Measurements from ENCODE around the gene FCMR. TPM values are rescaled to one million over a fixed set of nuclear protein-coding genes. Genes with fewer than 3 reads are reported as not detected.

The FCMR gene
- total RNA-seq, 1 donor from 2014 or later = not detected

DNA sequence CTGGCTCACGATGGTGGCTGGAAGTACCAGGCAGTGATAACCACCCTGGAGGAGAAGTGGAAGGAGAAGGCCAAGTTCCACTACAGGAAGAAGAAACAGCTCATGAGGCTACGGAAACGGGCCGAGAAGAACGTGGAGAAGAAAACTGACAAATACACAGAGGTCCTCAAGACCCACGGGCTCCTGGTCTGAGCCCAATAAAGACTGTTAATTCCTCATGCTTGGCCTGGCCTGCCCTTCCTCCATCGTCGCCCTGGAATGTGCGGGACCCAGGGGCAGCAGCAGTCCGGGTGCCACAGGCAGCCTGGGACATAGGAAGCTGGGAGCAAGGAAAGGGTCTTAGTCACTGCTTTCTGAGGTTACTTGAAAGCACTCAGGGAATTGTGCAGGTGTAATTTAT is 13.7 kb downstream of the FCMR start:
- peaks cover 4% of the 10 kb centered on the region for H3K4me1 Mint-ChIP-seq (ENCODE audit: low read depth)
- DNase-seq (ENCODE audit: low spot score, unreplicated experiment) = no peak
- peaks cover 83% of the 10 kb centered on the region for H3K27me3 Mint-ChIP-seq
- H3K4me3 Mint-ChIP-seq (ENCODE audit: low read depth) = peak overlapping the region; percentile 39
- no peaks in the 10 kb centered on the region for H3K36me3 Mint-ChIP-seq (ENCODE audit: insufficient read depth)
- H3K9me3 Mint-ChIP-seq (ENCODE audit: low read depth) = no peaks in the 10 kb centered on the region
- no peak overlapping the region for H3K27ac Mint-ChIP-seq
- TF ChIP-seq, protein P1, sequence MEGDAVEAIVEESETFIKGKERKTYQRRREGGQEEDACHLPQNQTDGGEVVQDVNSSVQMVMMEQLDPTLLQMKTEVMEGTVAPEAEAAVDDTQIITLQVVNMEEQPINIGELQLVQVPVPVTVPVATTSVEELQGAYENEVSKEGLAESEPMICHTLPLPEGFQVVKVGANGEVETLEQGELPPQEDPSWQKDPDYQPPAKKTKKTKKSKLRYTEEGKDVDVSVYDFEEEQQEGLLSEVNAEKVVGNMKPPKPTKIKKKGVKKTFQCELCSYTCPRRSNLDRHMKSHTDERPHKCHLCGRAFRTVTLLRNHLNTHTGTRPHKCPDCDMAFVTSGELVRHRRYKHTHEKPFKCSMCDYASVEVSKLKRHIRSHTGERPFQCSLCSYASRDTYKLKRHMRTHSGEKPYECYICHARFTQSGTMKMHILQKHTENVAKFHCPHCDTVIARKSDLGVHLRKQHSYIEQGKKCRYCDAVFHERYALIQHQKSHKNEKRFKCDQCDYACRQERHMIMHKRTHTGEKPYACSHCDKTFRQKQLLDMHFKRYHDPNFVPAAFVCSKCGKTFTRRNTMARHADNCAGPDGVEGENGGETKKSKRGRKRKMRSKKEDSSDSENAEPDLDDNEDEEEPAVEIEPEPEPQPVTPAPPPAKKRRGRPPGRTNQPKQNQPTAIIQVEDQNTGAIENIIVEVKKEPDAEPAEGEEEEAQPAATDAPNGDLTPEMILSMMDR (IDR thresholded peaks at IDR 0.05; ENCODE audit: unreplicated experiment) = no peak

DNA sequence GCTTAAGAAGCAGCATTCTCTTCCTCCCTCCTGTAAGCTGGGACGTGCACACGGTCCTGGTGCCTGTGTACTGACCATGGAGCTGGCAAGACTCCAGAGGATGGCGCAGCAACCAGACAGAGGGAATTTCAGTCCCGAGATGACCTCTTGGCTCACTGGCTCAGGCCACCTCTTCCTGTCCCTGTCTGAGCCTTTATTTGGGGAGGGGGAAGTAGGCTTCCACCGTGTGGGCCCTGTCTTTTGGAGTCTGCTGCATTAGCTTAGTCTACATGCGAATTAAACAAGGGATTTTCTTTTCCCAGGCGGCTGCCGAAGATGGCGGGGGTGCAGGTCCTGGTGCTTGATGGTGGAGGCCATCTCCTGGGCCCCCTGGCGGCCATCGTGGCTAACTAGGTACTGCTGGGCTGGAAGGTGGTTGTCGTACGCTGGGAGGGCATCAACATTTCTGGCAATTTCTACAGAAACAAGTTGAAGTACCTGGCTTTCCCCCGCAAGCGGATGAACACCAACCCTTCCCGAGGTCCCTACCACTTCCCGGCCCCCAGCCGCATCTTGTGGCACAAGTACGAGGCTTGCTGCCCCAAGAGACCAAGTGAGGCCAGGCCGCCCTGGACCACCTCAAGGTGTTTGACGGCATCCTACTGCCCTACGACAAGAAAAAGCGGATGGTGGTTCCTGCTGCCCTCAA is 14.3 kb downstream of the FCMR start:
- Mint-ChIP-seq H3K36me3 (ENCODE audit: insufficient read depth) (no peaks in the 10 kb centered on the region), H3K4me3 (ENCODE audit: low read depth) (peak overlapping the region; percentile 39), H3K4me1 (ENCODE audit: low read depth) (peaks cover 4% of the 10 kb centered on the region), H3K9me3 (ENCODE audit: low read depth) (no peaks in the 10 kb centered on the region), H3K27me3 (peaks cover 82% of the 10 kb centered on the region), H3K27ac (no peak overlapping the region)
- DNase-seq (ENCODE audit: low spot score, unreplicated experiment) = no peak
- TF ChIP-seq, protein P1 (IDR thresholded peaks at IDR 0.05; ENCODE audit: unreplicated experiment) = peak; percentile 38

DNA sequence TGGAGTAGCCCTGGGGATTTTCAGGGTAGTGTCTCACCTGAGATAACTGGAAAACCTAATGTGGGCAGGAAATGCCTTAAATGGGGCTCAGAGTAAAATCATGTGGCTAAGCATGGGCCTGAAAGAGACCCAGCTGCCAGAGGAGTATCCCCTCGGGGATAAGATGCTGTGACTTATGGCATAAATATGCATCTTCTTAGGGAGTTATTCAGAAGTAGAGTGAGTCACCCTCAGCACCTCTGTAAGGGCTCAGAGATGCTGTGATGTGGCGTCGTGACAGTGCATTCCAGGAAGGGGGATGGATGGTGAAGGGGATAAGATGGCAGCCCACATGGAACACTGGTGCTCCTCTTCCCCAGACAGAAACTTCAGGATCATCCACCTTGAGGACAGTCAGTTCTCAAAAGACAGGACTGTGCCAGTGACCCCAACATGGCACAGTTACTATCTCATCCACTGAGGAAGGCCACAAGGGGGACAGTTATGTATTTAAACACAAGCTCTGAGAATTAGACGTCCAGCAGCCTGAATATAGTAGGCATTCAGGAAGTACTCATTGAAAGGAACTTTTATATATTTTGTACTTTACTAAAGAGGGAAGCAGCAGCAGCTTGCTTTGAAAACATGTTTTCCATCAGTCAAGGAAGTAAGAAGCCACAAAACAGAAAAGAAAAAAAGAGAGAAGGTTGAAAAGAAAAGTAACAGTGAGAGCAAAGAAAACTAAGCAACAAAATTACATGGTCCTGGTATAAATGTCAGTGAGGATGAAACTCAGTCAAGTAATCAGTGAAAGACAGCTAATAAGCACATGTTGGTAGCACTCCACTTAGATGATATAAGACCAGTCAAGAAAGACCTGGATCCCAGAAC is 16.2 kb downstream of the FCMR start:
- Mint-ChIP-seq H3K36me3 (ENCODE audit: insufficient read depth) (no peaks in the 10 kb centered on the region), H3K4me3 (ENCODE audit: low read depth) (no peak overlapping the region), H3K9me3 (ENCODE audit: low read depth) (no peaks in the 10 kb centered on the region), H3K4me1 (ENCODE audit: low read depth) (peaks cover 4% of the 10 kb centered on the region), H3K27ac (no peak overlapping the region), H3K27me3 (peaks cover 78% of the 10 kb centered on the region)
- TF ChIP-seq, protein P1 (IDR thresholded peaks at IDR 0.05; ENCODE audit: unreplicated experiment) = no peak
- DNase-seq (ENCODE audit: low spot score, unreplicated experiment) = no peak

DNA sequence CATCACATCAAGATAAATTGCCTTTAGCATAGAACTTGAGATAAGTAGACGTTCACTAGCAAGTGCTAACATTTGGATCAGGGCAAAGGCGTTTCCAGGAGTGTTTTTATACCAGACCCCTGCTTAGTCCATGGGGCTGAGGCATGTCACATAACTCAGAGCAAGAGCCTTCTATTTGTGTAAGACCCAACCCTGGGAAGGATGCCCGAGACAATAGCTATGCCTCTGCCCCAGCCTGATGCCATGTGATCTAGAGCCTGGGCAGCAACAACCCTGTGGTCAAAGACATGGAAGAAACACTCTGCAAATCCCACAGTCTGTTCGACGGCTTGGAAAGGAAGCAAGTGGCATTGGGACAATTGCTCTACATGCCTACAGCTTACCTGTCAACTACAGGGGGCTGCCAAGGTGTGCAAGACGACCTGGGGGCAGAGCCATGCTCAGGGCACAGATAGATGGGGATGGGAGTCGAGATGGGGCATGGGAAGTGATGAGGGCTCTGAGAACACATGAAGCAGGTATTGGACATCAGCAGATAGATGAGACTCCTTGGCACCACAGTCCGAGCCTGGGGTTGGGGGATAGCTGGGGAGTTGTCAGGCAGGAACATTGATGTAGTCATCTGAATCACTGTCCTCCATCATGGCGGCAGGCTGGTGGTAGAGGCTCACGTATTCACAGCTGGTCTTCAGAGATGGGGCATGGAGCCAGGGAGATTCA is 17.2 kb downstream of the FCMR start:
- H3K27me3 Mint-ChIP-seq = peaks cover 78% of the 10 kb centered on the region
- peaks cover 4% of the 10 kb centered on the region for H3K4me1 Mint-ChIP-seq (ENCODE audit: low read depth)
- no peak for DNase-seq (ENCODE audit: low spot score, unreplicated experiment)
- H3K4me3 Mint-ChIP-seq (ENCODE audit: low read depth) = no peak overlapping the region
- TF ChIP-seq, protein P1 (IDR thresholded peaks at IDR 0.05; ENCODE audit: unreplicated experiment) = no peak
- no peaks in the 10 kb centered on the region for H3K36me3 Mint-ChIP-seq (ENCODE audit: insufficient read depth)
- no peak overlapping the region for H3K27ac Mint-ChIP-seq
- H3K9me3 Mint-ChIP-seq (ENCODE audit: low read depth) = no peaks in the 10 kb centered on the region

DNA sequence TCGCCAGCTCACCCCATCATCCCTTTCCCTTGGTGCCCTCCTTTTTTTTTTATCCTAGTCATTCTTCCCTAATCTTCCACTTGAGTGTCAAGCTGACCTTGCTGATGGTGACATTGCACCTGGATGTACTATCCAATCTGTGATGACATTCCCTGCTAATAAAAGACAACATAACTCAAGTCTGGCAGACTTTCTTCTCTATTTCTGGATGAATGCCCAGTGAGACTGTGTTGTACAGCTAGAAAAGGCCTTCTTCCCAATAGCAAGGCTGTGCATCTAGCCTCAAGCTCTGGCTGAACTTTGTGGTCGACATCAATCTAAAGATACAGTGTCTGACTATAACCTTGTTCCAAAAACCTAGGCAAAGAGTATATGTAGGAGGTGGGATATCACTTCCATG is 18.1 kb downstream of the FCMR start:
- H3K27ac Mint-ChIP-seq = no peak overlapping the region
- peaks cover under 1% of the 10 kb centered on the region for H3K4me1 Mint-ChIP-seq (ENCODE audit: low read depth)
- no peak for DNase-seq (ENCODE audit: low spot score, unreplicated experiment)

More for the DNA sequence above, 18.1 kb downstream of the FCMR start:
- TF ChIP-seq, protein P1 (IDR thresholded peaks at IDR 0.05; ENCODE audit: unreplicated experiment) = no peak
- no peak overlapping the region for H3K4me3 Mint-ChIP-seq (ENCODE audit: low read depth)
- no peaks in the 10 kb centered on the region for H3K36me3 Mint-ChIP-seq (ENCODE audit: insufficient read depth)
- peaks cover 77% of the 10 kb centered on the region for H3K27me3 Mint-ChIP-seq
- no peaks in the 10 kb centered on the region for H3K9me3 Mint-ChIP-seq (ENCODE audit: low read depth)
